ENCODE data around the gene PLOD3. TPM values are rescaled to one million over a fixed set of nuclear protein-coding genes. Genes with fewer than 3 reads are reported as not detected.

PLOD3 gene
- total and polyA plus RNA-seq, 2 of the 8 experiments (the other 6 are each of a cell fraction or from before 2014, with no cell fraction given), result 28.4 to 47.2 TPM

- TF ChIP-seq RXRA (IDR thresholded peaks at IDR 0.05; ENCODE audit: insufficient read depth, low read depth, low read length), result no peak
- TF ChIP-seq POU5F1 (IDR thresholded peaks at IDR 0.05; ENCODE audit: low read depth, low read length), result no peak
- no peak for TF ChIP-seq SP4 (IDR thresholded peaks at IDR 0.05; ENCODE audit: low read length)
- TF ChIP-seq SIN3A (conservative IDR thresholded peaks at IDR 0.05 in 1 of 2, IDR thresholded peaks at IDR 0.05 in 1 of 2; ENCODE audit: low read depth in 1 of 2, low read length in 2 of 2), result peak; percentile 42 to 72; a peak in 2 of 4 replicates
- no peak for TF ChIP-seq POLR2AphosphoS5 (IDR thresholded peaks at IDR 0.05; ENCODE audit: low read depth, low read length)
- no peak for TF ChIP-seq USF2 (IDR thresholded peaks at IDR 0.05; ENCODE audit: low read length)
- TF ChIP-seq BACH1 (IDR thresholded peaks at IDR 0.05; ENCODE audit: low read length), result no peak
- no peak for TF ChIP-seq GTF2F1 (IDR thresholded peaks at IDR 0.05; ENCODE audit: borderline replicate concordance, low read depth, low read length)
- TF ChIP-seq CTCF (IDR thresholded peaks at IDR 0.05; ENCODE audit: control extremely low read depth in 1 of 3, insufficient read depth in 1 of 3, low read depth in 1 of 3, low read length in 3 of 3), result no peak
- no peak for TF ChIP-seq BRCA1 (IDR thresholded peaks at IDR 0.05; ENCODE audit: low read depth, low read length)
- no peak for TF ChIP-seq CBX8 (IDR thresholded peaks at IDR 0.05; ENCODE audit: borderline replicate concordance, low read depth, low read length)
- TF ChIP-seq MAX (IDR thresholded peaks at IDR 0.05), result peak; percentile 43; the same call in 1 of the 2 replicates
- TF ChIP-seq CBX5 (IDR thresholded peaks at IDR 0.05; ENCODE audit: low read depth, low read length), result no peak
- no peak for TF ChIP-seq CHD2 (IDR thresholded peaks at IDR 0.05; ENCODE audit: low read length)
- peak; percentile 5; the same call in 1 of the 2 replicates for TF ChIP-seq CREB1 (IDR thresholded peaks at IDR 0.05)
- TF ChIP-seq RBBP5 (IDR thresholded peaks at IDR 0.05; ENCODE audit: borderline replicate concordance, low read depth, low read length), result no peak
- TF ChIP-seq TAF1 (IDR thresholded peaks at IDR 0.05; ENCODE audit: low read depth, low read length), result no peak
- TF ChIP-seq KDM1A (IDR thresholded peaks at IDR 0.05; ENCODE audit: borderline replicate concordance, low read length), result no peak
- TF ChIP-seq SIRT6 (IDR thresholded peaks at IDR 0.05; ENCODE audit: low read length), result no peak
- no peak for TF ChIP-seq RAD21 (IDR thresholded peaks at IDR 0.05 in 1 of 2, conservative IDR thresholded peaks at IDR 0.05 in 1 of 2; ENCODE audit: low read depth in 2 of 2, low read length in 2 of 2)
- TF ChIP-seq TBP (IDR thresholded peaks at IDR 0.05; ENCODE audit: low read depth, low read length), result no peak
Measured at GRCh38 chr7:101166909-101167644, 50.3 kb downstream of the PLOD3 start (continued).
